Sigmoid colon (tissue), 7 donors: ENCODE results near the gene PDZRN3. TPM values are rescaled to one million over a fixed set of nuclear protein-coding genes. Genes with fewer than 3 reads are reported as not detected.
A peak's percentile ranks its signal among the peaks of the same experiment; 100 is the strongest.

Experiments
- DNase-seq: peaks from one replicate; pipeline ENCODE4 v3.0.0-alpha.2; 2019
- H3K27ac ChIP-seq, 4 donors: fragments of 200-600 bp; sonication (generic); one replicate each; pipeline ENCODE4 v1.5.1; 2016 to 2019; ENCODE audit warnings: mild to moderate bottlenecking in 1 of 4
- H3K27me3 ChIP-seq, 3 donors: fragments of 200-600 bp; sonication (generic); one replicate each; pipeline ENCODE4 v1.5.1; 2019; ENCODE audit warnings: mild to moderate bottlenecking in 1 of 3
- H3K36me3 ChIP-seq, 4 donors: fragments of 200-600 bp; sonication (generic); one replicate each; pipeline ENCODE4 v1.5.1; 2016 to 2019
- H3K4me1 ChIP-seq, 4 donors: fragments of 200-600 bp; sonication (generic); one replicate each; pipeline ENCODE4 v1.5.1; 2017 to 2019
- H3K4me3 ChIP-seq, 4 donors: fragments of 200-600 bp; sonication (generic); one replicate each; pipeline ENCODE4 v1.5.1; 2017 to 2019; ENCODE audit warnings: mild to moderate bottlenecking in 2 of 4, moderate library complexity in 1 of 4
- H3K9me3 ChIP-seq, 4 donors: fragments of 200-600 bp in 3 of 4; sonication (generic) in 3 of 4; one replicate each; pipeline versions ENCODE4 v1.5.1 to v1.6.1; 2013 to 2019
- EP300 ChIP-seq, 4 donors: sonication (generic); formaldehyde crosslinking; IDR thresholded peaks; one replicate each; pipeline ENCODE4 v1.6.1; 2017; ENCODE audit warnings: antibody characterized with exemption in 4 of 4
- POLR2A ChIP-seq, 2 donors: fragments of 450-650 bp; IDR thresholded peaks; one replicate each; pipeline ENCODE4 v1.6.1; 2016; ENCODE audit warnings: antibody characterized with exemption in 2 of 2, mild to moderate bottlenecking in 2 of 2, moderate library complexity in 2 of 2
- POLR2AphosphoS5 ChIP-seq, 4 donors: sonication (generic); formaldehyde crosslinking; IDR thresholded peaks; one replicate each; pipeline ENCODE4 v1.6.1; 2017; ENCODE audit warnings: antibody characterized with exemption in 4 of 4
- WGBS, 2 donors: extraction: QIAGEN DNeasy Blood & Tissue Kit; methylation state at CpG; one replicate each; pipeline ENCODE4 v1.1.7; 2013; 5-methylcytosine and 5-hydroxymethylcytosine counted together
- intact Hi-C: fragments of 100-400 bp; cut with DNase I; formaldehyde crosslinking; loops from one replicate; pipeline ENCODE4 v1.15.1; 2023
- polyA plus RNA-seq, 3 donors: library from polyadenylated mRNA; stranded (reverse); fragments of 200-250 nt; gene quantifications; one replicate each; pipeline ENCODE4 v1.2.3, GENCODE V29; 2013
- total RNA-seq, 4 donors: library from RNA; depleted of rRNA; stranded (reverse); fragments of >200 nt; gene quantifications; one replicate each; pipeline ENCODE4 v1.1.0, GENCODE V29; 2016
- TF ChIP-seq, protein P1 (sequence below), 4 experiments: fragments of 450-650 bp in 3 of 4; fragments of 200-600 bp in 1 of 4; IDR thresholded peaks; one replicate each; pipeline ENCODE4 v1.5.1; 2016 to 2019; ENCODE audit warnings: antibody characterized with exemption in 4 of 4, mild to moderate bottlenecking in 3 of 4, moderate library complexity in 2 of 4
- donor health status: healthy with polysubstance abuse.
- donor health status: Bipolar disorder and iron deficiency.
- donor health status: healthy.

PDZRN3 gene
- total and polyA plus RNA-seq, 7 donors = 7.2 to 209 (median 172) TPM

- no peak for DNase-seq
- Histone ChIP-seq H3K4me1 (peaks cover 0 to 9% (median 7%) of the 10 kb centered on the region in 4 donors), H3K27me3 (no peaks in the 10 kb centered on the region), H3K4me3 (no peak overlapping the region), H3K36me3 (peaks cover 26 to 95% (median 42%) of the 10 kb centered on the region in 4 donors), H3K27ac (peak overlapping the region in 3 of 4 donors; percentile 22 to 46 (median 23)), H3K9me3 (no peaks in the 10 kb centered on the region)
- no peak for TF ChIP-seq POLR2A (IDR thresholded peaks at IDR 0.05)
- no peak for TF ChIP-seq POLR2AphosphoS5 (IDR thresholded peaks at IDR 0.05)
- no peak for TF ChIP-seq EP300 (IDR thresholded peaks at IDR 0.05)
- TF ChIP-seq, protein P1, sequence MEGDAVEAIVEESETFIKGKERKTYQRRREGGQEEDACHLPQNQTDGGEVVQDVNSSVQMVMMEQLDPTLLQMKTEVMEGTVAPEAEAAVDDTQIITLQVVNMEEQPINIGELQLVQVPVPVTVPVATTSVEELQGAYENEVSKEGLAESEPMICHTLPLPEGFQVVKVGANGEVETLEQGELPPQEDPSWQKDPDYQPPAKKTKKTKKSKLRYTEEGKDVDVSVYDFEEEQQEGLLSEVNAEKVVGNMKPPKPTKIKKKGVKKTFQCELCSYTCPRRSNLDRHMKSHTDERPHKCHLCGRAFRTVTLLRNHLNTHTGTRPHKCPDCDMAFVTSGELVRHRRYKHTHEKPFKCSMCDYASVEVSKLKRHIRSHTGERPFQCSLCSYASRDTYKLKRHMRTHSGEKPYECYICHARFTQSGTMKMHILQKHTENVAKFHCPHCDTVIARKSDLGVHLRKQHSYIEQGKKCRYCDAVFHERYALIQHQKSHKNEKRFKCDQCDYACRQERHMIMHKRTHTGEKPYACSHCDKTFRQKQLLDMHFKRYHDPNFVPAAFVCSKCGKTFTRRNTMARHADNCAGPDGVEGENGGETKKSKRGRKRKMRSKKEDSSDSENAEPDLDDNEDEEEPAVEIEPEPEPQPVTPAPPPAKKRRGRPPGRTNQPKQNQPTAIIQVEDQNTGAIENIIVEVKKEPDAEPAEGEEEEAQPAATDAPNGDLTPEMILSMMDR (IDR thresholded peaks at IDR 0.05) = no peak
- 79 to 81% methylated on average over 10 of the region's 10 CpGs for WGBS, 2 donors
- intact Hi-C loops = no loop called here
These were observed 235.5 kb downstream of the PDZRN3 start for GRCh38 chr3:73389117-73389813.

GRCh38 chr3:73385568-73385967 lies 239.2 kb downstream of the PDZRN3 start:
- intact Hi-C loops = no loop called here
- TF ChIP-seq, protein P1 (IDR thresholded peaks at IDR 0.05) = no peak
- TF ChIP-seq POLR2AphosphoS5 (IDR thresholded peaks at IDR 0.05) = peak in 1 of 4 donors; percentile 8
- no peak for TF ChIP-seq POLR2A (IDR thresholded peaks at IDR 0.05)
- no peaks in the 10 kb centered on the region for H3K27me3 ChIP-seq
- DNase-seq = no peak
- peaks cover 0 to 7% (median 6%) of the 10 kb centered on the region in 4 donors for H3K4me1 ChIP-seq
- WGBS, 2 donors = 88 to 89% methylated on average over 4 of the region's 4 CpGs
- no peak overlapping the region for H3K4me3 ChIP-seq
- H3K36me3 ChIP-seq = peaks cover 30 to 96% (median 64%) of the 10 kb centered on the region in 4 donors
- H3K27ac ChIP-seq = peak overlapping the region in 2 of 4 donors; percentile 9 to 44
- H3K9me3 ChIP-seq = no peaks in the 10 kb centered on the region

GRCh38 chr3:73384091-73384906 lies 240.4 kb downstream of the PDZRN3 start:
- WGBS, 2 donors = 93 to 96% methylated on average over 66 of the region's 66 CpGs
- no peak overlapping the region for H3K4me3 ChIP-seq

GRCh38 chr3:73383470-73384049 lies 241.2 kb downstream of the PDZRN3 start:
- no peak for DNase-seq
- no peaks in the 10 kb centered on the region for H3K27me3 ChIP-seq
- H3K27ac ChIP-seq = no peak overlapping the region
- no peaks in the 10 kb centered on the region for H3K9me3 ChIP-seq
- H3K36me3 ChIP-seq = peaks cover 30 to 76% (median 48%) of the 10 kb centered on the region in 4 donors
- intact Hi-C loops = no loop called here
- WGBS, 2 donors = 92 to 97% methylated on average over 47 of the region's 47 CpGs
- TF ChIP-seq, protein P1 (IDR thresholded peaks at IDR 0.05) = no peak
- peak in 1 of 4 donors; percentile 10 for TF ChIP-seq POLR2AphosphoS5 (IDR thresholded peaks at IDR 0.05)
- peaks cover 0 to 7% (median 6%) of the 10 kb centered on the region in 4 donors for H3K4me1 ChIP-seq
- H3K4me3 ChIP-seq = no peak overlapping the region

More at GRCh38 chr3:73384091-73384906, 240.4 kb downstream of the PDZRN3 start:
- intact Hi-C loops = no loop called here
- Histone ChIP-seq H3K4me1 (peaks cover 0 to 7% (median 6%) of the 10 kb centered on the region in 4 donors), H3K27ac (no peak overlapping the region), H3K9me3 (no peaks in the 10 kb centered on the region), H3K36me3 (peaks cover 30 to 83% (median 54%) of the 10 kb centered on the region in 4 donors), H3K27me3 (no peaks in the 10 kb centered on the region)
- TF ChIP-seq POLR2A (IDR thresholded peaks at IDR 0.05) (no peak), EP300 (IDR thresholded peaks at IDR 0.05) (no peak), POLR2AphosphoS5 (IDR thresholded peaks at IDR 0.05) (no peak)
- TF ChIP-seq, protein P1 (IDR thresholded peaks at IDR 0.05) = no peak
- no peak for DNase-seq
